Uterus (tissue), 4 donors: ENCODE results near the gene KIFC1. TPM values are rescaled to one million over a fixed set of nuclear protein-coding genes. Genes with fewer than 3 reads are reported as not detected.
"Not testable (repeated sequence)": the region's sequence is repeated elsewhere in the genome, so short reads cannot be mapped to it uniquely, and the experiment has no call there.

Experiments
- DNase-seq, 2 donors: peaks; one replicate each; pipeline ENCODE4 v3.0.0-alpha.2; 2019 to 2020
- H3K27ac ChIP-seq, 2 donors: fragments of 200-600 bp; sonication (generic); 1 replicate in 1 of 2; 2 replicates in 1 of 2; pipeline ENCODE4 v1.5.1; 2016 to 2018
- H3K27me3 ChIP-seq, 2 donors: fragments of 200-600 bp; sonication (generic); one replicate each; pipeline ENCODE4 v1.5.1; 2018 to 2019; ENCODE audit warnings: control low read depth in 1 of 2
- H3K36me3 ChIP-seq, 2 donors: fragments of 200-600 bp; sonication (generic); one replicate each; pipeline ENCODE4 v1.5.1; 2019; ENCODE audit warnings: control low read depth in 1 of 2
- H3K4me1 ChIP-seq, 2 donors: fragments of 200-600 bp; sonication (generic); one replicate each; pipeline ENCODE4 v1.5.1; 2018 to 2019; ENCODE audit warnings: control low read depth in 1 of 2
- H3K4me3 ChIP-seq, 2 donors: fragments of 200-600 bp; sonication (generic); 1 replicate in 1 of 2; 2 replicates in 1 of 2; pipeline ENCODE4 v1.5.1; 2018 to 2019; ENCODE audit warnings: mild to moderate bottlenecking in 1 of 2
- H3K9me3 ChIP-seq, 2 donors: fragments of 200-600 bp; sonication (generic); one replicate each; pipeline ENCODE4 v1.5.1; 2019; ENCODE audit warnings: control low read depth in 1 of 2
- CTCF ChIP-seq, 4 experiments: fragments of 200-600 bp in 2 of 4; fragments of 450-650 bp in 2 of 4; sonication (generic) in 2 of 4; IDR thresholded peaks; one replicate each; pipeline ENCODE4 v1.5.1; 2016 to 2019; ENCODE audit warnings: antibody characterized with exemption in 4 of 4, mild to moderate bottlenecking in 2 of 4, moderate library complexity in 1 of 4
- POLR2A ChIP-seq, 2 donors: fragments of 450-650 bp; IDR thresholded peaks; one replicate each; pipeline ENCODE4 v1.6.1; 2016; ENCODE audit warnings: antibody characterized with exemption in 2 of 2, mild to moderate bottlenecking in 1 of 2, moderate library complexity in 1 of 2
- intact Hi-C: fragments of 100-400 bp; cut with DNase I; formaldehyde crosslinking; loops from one replicate; pipeline ENCODE4 v1.15.1; 2023; ENCODE audit warnings: low total_unique reads
- total RNA-seq, 4 donors: library from RNA; depleted of rRNA in 3 of 4; stranded (reverse); fragments of >200 nt in 3 of 4; gene quantifications; one replicate each; pipeline versions ENCODE4 v1.1.0 to v1.2.4, GENCODE V29; 2014 to 2023
- donor health status: DM: yes; HTN: yes; CAD: no.

The KIFC1 gene
- total RNA-seq, 4 donors from 2014 or later, result 1.8 to 20.0 TPM; not detected in 2

- H3K27ac ChIP-seq, result no peak overlapping the region
- no peak overlapping the region for H3K4me3 ChIP-seq
- no peaks in the 10 kb centered on the region for H3K27me3 ChIP-seq
- H3K9me3 ChIP-seq, result no peaks in the 10 kb centered on the region
- no peaks in the 10 kb centered on the region for H3K36me3 ChIP-seq
- no peak for TF ChIP-seq POLR2A (IDR thresholded peaks at IDR 0.05)
- TF ChIP-seq CTCF (IDR thresholded peaks at IDR 0.05), result no peak
- intact Hi-C loops, result no loop called here
- no peak for DNase-seq
- H3K4me1 ChIP-seq, result peaks cover 0 to 6% of the 10 kb centered on the region in 2 donors
Observed at GRCh38 chr6:33392979-33393378, 1.4 kb downstream of the KIFC1 start.

GRCh38 chr6:33397541-33397940, 5.9 kb downstream of the KIFC1 start:
- intact Hi-C loops, result no loop called here
- TF ChIP-seq CTCF (IDR thresholded peaks at IDR 0.05), result no peak
- no peak for TF ChIP-seq POLR2A (IDR thresholded peaks at IDR 0.05)
- Histone ChIP-seq H3K9me3 (no peaks in the 10 kb centered on the region), H3K27me3 (no peaks in the 10 kb centered on the region), H3K27ac (no peak overlapping the region), H3K4me1 (no peaks in the 10 kb centered on the region), H3K36me3 (no peaks in the 10 kb centered on the region), H3K4me3 (no peak overlapping the region)
- no peak for DNase-seq

GRCh38 chr6:33398601-33399000, 7.0 kb downstream of the KIFC1 start:
- intact Hi-C loops, H3K36me3 ChIP-seq, H3K4me3 ChIP-seq, H3K27me3 ChIP-seq, H3K9me3 ChIP-seq, H3K27ac ChIP-seq, H3K4me1 ChIP-seq, DNase-seq: not testable (repeated sequence)

- H3K36me3 ChIP-seq, H3K27ac ChIP-seq, DNase-seq, H3K4me1 ChIP-seq, H3K4me3 ChIP-seq, H3K9me3 ChIP-seq, intact Hi-C loops, H3K27me3 ChIP-seq: not testable (repeated sequence)
Observed at GRCh38 chr6:33399881-33400280, 8.3 kb downstream of the KIFC1 start.

GRCh38 chr6:33404884-33405283, 13.3 kb downstream of the KIFC1 start:
- intact Hi-C loops, result no loop called here
- no peak for TF ChIP-seq POLR2A (IDR thresholded peaks at IDR 0.05)
- TF ChIP-seq CTCF (IDR thresholded peaks at IDR 0.05), result no peak
- Histone ChIP-seq H3K4me3 (no peak overlapping the region), H3K36me3 (no peaks in the 10 kb centered on the region), H3K4me1 (no peaks in the 10 kb centered on the region), H3K9me3 (no peaks in the 10 kb centered on the region), H3K27me3 (no peaks in the 10 kb centered on the region), H3K27ac (no peak overlapping the region)
- no peak for DNase-seq

GRCh38 chr6:33405386-33405940, 13.8 kb downstream of the KIFC1 start:
- no peak for TF ChIP-seq POLR2A (IDR thresholded peaks at IDR 0.05)
- no peak for TF ChIP-seq CTCF (IDR thresholded peaks at IDR 0.05)
- H3K4me3 ChIP-seq, result no peak overlapping the region
- H3K27me3 ChIP-seq, result no peaks in the 10 kb centered on the region
- H3K36me3 ChIP-seq, result no peaks in the 10 kb centered on the region
- DNase-seq, result no peak
- no peak overlapping the region for H3K27ac ChIP-seq
- intact Hi-C loops, result no loop called here
- H3K9me3 ChIP-seq, result no peaks in the 10 kb centered on the region
- no peaks in the 10 kb centered on the region for H3K4me1 ChIP-seq
